ENCODE results near the gene SYK.
"Not testable (repeated sequence)": the region's sequence is repeated elsewhere in the genome, so short reads cannot be mapped to it uniquely, and the experiment has no call there.

SYK gene

DNA sequence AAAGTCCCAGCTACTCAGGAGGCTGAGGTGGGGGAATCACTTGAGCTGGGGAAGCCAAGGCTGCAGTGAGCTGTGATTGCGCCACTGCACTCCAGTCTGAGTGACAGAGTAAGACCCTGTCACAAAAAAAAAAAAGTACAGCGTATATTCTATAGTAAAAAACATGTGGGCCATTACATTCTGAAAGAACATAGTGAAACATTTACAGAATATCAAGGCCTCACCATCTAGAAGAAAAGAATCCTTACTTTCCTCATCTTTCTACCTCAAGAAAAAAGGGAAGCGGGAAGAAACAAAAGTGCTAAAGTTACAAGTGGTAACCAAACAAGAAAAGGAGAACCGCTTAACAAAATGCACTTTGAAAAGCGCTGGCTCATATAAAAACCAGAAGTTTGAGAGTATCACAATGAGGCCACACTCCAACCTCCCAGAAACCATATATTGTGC, 5.7 kb upstream of the SYK start:
- no peak for DNase-seq (ENCODE audit: low read depth)

DNA sequence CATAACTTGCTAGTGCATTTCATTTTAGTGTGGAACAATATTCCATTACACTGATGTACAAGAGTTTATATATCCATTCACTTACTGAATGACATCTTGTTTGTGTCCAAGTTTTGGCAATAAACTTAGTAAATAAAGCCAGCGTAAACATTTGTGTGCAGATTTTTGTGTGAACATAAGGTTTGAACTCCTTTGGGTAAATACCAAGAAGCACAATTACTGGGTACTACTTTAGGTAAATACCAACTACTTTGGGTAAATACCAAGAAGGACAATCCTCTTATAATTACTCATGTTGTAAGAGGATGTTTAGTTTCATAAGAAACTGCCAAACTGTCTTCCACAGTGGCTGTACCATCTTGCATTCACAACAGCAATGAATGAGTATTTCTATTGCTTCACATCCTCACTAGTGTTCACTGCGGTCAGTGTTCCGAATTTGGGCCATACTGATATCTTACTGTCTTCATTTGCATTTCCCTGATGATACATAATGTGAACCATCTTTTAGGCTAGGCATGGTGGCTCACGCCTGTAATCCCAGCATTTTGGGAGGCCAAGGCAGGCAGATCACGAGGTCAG, 2.3 kb upstream of the SYK start:
- DNase-seq (ENCODE audit: low read depth), result no peak

DNA sequence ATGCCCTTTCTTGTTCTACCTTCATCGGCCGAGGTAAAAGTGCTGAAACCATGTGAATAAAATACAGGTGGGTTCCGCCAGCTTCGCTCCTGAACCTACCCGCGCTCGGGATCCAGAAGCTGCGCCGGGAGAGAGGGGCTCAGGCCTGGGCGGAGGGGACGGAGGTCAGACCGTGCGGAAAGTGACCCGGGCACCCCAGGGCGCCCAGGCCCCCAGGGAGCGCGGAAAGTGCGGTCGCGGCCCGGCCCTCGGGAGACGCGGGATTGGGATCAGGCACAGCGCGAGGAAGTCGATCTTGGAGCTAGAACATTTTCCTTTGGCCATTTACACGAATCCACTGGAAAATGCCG, 329 bp downstream of the SYK start:
- DNase-seq (ENCODE audit: low read depth), result no peak

DNA sequence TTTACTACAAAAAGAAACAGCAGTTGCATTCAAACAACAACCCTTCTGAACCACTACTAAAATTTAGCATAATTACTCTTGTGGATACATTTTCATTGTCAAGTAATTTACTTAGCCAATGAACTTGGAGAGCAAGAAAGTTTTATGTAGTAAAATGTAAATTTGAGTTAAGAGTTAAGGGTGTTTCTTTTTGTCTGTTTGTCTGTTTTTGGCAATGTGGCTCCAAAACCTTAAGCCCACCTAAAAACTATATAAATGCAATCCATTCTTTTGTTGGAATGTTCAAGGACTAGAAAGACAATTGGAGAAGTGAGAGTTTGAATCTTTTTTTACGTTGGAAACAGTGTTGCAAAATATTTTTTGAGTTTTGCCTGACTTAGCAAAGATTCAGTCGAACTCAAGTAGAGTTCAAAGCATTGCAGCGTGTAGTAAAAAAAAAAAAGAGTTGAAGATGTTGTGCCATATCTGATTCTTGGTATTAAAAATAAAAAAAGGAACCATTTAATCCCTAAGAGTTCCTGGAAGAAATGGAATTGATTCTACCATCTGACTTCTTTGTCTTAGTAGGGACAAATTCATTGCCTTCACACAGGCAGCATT, 867 bp downstream of the SYK start:
- DNase-seq (ENCODE audit: low read depth), result no peak

DNA sequence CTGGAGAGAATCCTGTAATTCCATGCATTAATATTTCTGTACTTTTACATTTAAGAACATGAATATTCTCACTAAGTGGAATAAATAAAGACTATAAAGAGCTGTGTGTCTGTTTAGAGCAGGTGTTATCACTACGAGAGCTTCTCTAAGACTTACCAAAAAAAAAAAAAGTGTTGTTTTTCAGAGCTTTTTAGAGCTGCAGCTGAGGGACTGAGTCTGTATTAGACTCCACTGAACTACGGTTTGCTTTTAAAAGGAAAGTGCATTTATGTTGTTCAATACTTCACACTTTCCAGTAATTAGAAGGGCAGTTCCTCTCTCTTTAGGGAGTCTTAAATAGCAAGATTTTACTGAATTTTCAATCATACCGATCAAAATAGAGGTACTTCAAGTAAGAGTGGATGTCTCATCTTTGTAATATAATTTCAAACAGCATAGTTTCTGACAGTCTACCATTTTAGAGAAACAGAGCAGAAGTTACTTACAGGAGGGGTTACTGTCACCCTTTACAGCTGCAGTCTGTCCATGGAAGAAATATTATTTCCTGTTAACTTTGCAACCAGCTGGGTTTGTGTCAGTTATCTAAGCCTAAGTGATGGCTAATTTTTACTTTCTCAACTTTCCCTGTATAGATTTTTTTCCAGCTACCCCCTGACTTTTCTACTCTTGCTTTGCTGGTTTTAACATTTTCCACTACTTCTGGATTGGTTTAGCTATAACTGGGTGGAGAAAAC, 2.4 kb downstream of the SYK start:
- no peak for DNase-seq (ENCODE audit: low read depth)

DNA sequence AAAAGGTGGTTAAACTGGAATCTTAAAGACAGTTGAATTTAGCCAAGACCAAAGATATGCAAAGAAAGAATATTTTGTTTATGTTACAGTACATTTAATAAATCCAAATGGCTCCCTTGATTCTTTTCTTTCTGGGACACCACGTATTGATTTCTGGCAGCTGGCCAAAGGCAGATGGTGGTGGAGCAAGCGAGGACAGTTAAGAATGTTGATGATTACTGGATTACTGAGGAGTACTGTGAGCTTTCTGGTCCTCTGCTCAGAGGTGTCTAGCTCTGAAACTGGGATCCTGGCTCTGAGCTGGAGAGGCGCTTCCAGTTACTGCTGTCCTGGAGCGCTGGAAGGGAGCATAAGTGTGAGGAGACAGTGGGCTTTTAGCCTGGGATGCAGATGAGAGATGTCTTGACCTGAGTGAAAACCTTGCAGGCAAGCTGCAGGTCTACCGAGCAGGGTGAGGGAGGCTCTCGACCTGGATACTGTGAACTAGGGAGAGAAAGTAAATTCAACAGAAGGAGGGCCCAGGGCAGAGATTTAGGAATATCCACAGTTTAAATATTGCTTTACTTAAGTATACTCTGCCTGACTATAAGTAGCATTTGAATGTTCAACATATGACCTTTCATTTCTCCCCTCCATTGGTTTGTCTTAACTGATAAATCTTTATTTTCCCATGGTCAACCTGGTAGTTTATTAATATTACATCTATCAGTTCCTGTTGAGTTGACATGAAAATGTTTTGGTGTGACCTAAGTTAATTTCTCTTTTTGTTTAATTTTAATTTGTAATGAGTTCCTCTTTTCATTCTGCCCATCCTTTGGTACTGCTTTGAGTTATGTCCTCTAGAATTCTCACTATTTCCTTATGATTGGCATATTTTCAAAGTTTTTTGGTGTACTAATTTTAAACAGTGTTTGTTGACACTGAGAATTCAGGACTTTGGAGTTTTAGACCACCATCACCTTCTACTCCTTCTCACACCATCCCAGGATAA, 3.7 kb downstream of the SYK start:
- no peak for DNase-seq (ENCODE audit: low read depth)

DNA sequence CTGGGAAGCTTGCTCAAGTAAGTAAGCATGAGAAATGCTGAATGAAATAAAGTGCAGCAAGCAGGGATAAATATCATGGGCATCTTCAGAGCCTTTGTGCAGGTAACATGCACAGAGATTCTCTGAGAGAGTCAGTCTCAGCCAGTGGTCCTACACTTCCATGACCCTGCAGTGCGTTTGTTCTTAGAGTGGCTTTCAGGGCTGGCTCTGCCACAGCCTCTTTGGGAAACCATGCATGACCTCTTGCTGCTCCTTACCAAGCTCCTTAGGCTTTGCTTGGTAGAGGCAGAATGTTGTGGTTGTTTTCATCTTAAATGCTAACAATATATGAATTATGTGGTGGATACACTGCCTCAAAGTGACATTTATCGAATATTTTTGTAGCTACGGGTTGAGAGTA, 5.4 kb downstream of the SYK start:
- DNase-seq (ENCODE audit: low read depth), result no peak

DNA sequence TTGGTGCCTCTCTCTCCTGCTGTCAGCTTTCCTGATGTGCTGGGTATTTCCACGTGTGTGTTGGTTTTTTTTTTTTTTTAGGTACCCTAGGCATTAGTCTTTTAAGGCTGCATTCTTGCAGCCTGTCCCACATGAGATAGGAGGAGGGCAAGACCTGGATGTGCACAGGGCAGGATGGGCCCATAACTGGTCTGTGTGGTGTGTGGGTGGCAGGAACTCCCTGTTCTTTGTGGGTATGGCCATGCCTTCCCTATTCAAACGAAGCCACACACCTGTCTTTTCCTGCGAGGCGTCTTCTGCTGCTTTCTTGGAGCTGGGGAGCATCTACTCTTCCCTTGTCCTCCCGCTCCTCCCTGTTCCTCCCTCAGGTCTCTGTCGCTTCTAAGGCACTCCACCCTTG, 6.8 kb downstream of the SYK start:
- no peak for DNase-seq (ENCODE audit: low read depth)

DNA sequence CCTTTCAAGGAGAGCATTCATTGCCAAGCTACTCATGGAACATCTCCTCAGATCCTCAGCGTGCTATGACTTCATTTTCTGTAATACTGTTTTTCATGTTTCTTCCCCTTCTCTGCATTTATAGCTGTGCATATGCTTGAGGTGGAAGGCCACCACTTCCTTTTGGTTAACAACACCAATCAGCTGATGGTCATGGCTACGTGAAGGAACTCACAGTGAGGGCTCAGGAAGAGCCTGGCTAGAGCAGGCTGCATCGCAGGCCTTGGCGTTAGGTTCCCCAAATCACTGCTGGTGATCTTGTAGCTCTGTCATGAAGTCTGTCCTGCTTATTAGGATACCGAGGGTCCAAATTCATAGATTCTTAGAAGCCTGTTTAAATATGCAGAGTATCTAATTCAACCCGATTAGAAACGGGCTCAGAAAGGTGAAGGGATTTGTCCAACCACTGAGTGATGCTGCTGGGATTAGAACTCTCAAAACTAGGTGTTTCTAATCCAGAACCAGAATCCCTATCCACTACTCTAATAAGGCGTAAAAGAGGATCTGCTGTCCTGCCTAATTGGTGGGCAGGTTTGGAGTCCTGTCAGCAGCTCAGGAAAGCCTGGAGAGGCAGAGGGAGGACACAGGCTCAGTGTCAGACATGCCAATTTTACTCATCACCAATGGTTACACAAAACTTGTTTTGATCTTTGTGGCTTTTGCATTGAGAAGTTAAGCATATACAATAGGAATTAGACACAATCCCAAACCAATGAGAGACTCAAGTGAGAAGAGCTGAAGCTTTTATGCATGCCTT, 7.5 kb downstream of the SYK start:
- no peak for DNase-seq (ENCODE audit: low read depth)

DNA sequence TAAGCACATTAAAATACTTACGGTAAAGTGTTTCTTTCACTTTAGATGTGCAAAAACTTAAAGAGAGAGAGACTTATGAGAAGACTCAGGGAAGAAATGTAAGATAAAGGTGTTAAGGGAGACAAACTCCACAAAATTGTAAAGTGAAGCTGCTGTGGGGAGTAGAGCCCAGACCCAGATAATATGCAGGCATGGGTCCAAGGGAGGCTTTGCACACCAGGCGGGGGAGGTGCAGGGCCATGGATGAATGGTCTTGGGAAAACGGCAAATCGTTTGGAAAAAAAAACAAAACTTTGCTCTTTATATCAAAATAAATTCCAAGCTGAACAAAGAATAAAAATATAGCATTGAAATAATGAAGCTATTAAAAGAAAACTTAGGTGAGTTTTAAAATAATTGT, 9.1 kb downstream of the SYK start:
- DNase-seq (ENCODE audit: low read depth), result no peak

DNA sequence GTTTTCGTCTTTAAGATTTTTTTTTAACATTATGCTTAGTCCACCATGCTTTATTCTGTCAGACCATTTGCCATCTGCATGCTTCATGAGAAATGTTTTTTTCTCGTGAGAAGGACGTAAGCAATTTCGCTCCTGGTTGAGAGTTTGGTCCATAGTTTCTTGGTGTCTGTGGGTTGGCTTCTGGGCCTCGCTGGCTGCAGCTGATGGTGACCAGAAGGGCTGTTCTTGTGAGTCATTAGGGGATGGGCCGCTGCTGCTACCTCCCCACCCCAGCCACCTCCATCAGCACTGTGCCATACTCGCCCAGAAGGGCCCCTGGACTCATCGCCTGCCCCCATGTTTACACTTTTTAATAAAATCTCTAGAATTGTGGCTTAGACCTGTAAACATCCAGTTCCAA, 11.4 kb downstream of the SYK start:
- no peak for DNase-seq (ENCODE audit: low read depth)

DNA sequence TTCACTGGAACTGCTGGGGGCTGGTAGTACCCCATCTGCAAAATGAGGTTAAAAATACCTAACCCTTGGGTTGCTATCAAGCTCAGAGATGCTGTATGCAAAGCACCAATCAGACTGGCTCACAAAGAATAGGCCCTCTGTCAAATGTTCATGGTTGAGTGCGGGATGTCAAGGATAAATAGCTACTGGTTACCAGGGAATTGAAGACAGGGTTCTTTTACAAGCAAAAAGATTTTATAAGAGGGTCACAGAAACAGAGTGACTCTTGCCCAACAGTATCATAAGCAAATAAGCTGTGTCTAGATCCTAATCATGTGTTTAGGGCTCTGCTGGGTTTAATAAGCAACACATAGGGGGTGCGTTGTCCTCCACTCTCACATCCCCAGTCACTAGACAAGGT, 11.9 kb downstream of the SYK start:
- DNase-seq (ENCODE audit: low read depth), result no peak

DNA sequence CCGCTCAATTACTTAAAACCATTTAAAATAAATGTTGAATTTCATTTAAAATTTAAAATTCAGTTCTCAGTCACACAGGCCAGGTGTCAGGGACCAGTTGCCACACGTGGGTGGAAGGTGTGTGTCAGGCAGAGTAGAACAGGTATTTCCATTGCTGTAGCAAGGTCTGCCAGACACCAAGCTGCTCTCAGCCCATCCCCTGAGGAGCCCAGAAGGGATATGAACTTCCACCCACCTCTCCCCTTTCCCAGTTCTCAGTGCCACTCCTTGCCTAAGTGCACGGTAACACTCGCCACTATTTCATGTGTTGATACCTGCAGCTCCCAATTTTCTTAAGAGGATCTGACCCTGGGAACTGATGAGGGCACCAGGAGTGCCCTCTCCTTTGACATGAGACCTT, 12.7 kb downstream of the SYK start:
- DNase-seq (ENCODE audit: low read depth), result no peak

DNA sequence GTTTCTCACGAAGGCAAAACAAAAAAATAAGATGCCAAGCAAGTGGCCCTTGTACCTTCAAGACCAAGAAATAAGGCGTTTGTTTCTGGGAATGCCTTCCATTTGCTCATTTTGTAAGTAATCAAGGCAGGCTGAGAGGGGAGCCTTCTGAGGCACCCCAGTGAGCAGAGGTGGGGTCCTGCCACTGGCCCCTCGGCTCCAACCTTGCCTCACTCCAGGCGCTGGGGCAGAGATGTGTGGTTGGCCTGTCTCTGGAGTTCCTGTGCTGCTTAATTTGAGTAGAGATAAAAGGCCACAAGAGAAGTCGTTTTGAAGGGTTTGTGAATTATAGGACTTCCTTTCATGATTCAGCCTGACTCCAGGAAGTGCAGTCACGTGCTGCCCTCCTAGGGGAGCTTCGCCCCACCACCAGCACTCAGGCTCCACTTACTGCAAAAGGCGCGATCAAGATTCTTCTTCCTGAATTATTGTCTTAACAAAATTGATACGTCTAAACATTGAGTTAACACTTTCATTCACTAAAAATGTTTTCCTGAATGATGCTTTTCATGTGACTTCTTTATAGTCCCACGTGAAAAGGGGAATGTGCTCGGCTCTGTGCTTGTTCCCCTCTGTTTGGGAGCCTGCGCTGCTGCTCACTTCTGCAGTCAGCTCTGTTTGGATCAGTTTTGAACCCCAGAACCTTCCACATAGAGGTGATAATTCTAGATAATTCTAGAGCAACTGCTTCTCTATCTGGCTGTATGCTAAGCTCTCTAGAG, 13.7 kb downstream of the SYK start:
- DNase-seq (ENCODE audit: low read depth), result no peak

DNA sequence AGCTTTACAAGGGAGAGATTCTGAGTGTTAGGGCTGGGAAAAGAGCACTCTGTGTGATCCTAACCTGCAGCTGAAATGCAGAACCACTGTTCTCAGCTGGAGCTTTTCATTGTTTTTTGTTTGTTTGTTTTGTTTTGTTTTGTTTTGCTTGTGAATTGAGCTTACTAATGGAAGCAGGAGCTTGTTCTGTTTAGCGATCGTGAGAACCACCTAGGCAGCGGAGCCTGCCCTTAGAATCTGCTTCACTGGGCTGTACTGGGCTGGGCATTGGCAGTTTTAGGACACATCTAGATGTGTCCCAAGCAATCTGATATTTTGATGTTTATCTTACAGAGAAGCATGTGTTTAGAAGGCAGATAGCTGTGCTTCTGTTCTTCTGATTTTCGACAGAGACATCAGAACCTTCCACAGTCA, 14.3 kb downstream of the SYK start:
- DNase-seq (ENCODE audit: low read depth), result no peak

DNA sequence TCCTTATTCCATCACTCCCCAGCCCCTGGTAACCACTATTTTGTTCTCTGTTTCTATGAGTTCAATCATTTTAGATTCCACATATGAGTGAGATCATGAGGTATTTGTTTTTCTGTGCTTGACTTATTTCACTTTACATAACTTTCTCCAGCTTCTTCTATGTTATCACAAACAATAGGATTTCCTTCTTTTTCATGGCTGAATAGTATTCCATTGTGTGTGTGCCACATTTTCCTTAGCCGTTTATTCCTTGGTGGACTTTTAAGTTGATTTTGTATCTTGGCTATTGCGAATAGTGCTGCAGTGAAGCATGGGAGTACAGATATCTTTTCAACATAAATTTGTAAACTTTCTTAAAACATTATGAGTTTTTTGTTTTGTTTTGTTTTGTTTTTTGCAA, 15.1 kb downstream of the SYK start:
- no peak for DNase-seq (ENCODE audit: low read depth)

DNA sequence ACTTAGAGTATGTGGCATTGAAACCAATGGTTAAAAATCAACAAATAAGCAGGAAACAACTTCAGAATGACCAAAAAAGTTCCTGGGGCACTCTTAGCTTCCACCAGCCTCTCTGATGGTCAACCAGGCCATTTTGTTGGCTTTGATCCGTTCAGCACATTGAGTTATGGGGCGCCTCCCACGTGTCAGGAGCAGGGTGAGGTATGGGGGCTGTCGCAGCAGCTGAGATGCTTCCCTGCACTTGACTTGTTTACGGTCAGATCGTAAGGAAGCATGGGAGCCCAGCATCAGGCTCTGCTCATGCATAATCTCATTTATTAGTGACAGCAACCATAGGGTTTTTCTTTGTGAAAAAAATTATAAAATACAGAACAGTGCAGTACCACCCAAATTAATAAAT, 16.7 kb downstream of the SYK start:
- no peak for DNase-seq (ENCODE audit: low read depth)

DNA sequence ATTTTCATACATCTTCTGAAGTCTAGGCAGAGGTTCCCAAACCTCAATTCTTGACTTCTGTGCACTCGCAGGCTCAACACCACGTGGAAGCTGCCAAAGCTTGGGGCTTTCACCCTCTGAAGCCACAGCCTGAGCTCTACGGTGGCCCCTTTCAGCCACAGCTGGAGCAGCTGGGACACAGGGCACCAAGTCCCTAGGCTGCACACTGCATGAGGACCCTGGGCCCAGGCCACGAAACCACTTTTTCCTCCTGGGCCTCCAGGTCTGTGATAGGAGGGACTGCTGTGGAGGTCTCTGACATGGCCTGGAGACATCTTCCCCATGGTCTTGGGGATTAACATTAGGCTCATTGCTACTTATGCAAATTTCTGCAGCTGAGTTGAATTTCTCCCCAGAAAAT, 18.8 kb downstream of the SYK start:
- DNase-seq (ENCODE audit: low read depth), result not testable (repeated sequence)

DNA sequence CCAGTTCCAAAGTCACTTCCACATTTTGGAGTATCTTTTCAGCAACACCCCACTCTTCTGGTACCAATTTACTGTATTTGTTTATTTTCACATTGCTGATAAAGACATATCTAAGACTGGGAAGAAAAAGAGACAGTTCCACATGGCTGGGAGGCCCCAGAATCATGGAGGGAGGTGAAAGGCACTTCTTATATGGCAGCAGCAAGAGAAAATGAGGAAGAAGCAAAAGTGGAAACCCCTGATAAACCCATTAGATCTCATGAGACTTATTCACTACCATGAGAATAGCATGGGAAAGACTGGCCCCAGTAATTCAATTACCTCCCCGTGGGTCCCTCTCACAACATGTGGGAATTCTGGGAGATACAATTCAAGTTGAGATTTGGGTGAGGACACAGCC, 19.6 kb downstream of the SYK start:
- DNase-seq (ENCODE audit: low read depth), result not testable (repeated sequence)

DNA sequence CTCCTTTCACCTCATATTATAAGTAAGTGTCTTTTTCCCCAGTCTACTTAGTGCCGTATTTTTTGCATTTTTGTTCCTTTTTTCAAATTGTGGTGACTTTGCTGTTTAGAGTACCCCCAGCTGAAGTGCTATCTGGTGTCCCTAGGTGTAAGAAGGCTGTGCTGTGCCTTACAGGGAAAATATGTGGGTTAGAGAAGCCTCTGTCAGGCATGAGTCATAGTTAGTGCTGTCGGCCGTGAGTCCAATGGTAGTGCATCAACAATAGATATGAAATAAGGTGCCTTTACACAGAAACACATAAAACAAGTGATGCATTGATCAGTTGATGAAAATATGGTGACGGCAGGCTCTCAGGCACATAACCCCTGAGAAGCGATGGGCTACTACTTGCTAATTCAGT, 20.1 kb downstream of the SYK start:
- no peak for DNase-seq (ENCODE audit: low read depth)

DNA sequence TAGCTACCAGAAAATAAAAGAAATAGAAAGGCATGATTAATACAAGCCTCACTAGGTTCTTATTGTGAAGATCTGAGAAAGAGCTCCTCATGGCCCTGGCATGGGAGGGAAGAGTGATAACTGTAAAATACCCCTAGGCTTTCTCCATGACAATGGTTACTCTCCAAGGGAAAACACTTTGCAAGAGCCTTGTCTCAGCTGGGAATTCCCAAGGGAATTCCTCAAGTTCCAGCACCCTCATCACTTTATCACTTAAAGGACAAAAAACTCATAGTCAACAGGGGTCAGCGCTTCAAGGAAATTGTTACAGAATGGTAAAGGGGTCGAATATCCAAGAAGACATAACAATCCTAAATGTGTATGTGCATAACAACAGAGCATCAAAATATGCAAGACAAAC, 21.2 kb downstream of the SYK start:
- no peak for DNase-seq (ENCODE audit: low read depth)
